GM18519 (cell line): Measurements from ENCODE around the gene P2RY6.

Experiments
- ATAC-seq: cut with Tn5 transposase; IDR thresholded peaks from one replicate; pipeline ENCODE4 v1.9.1; 2021; ENCODE audit warnings: mild to moderate bottlenecking, moderate library complexity; ENCODE audit not compliant: unreplicated experiment, low FRiP score

Gene P2RY6

GRCh38 chr11:73331138-73331916, 59.2 kb downstream of the P2RY6 start:
- ATAC-seq = no peak

- ATAC-seq = no peak
These were observed 61.0 kb downstream of the P2RY6 start for GRCh38 chr11:73333173-73333572.

GRCh38 chr11:73333640-73334383, 61.7 kb downstream of the P2RY6 start:
- no peak for ATAC-seq

GRCh38 chr11:73334384-73335203, 62.5 kb downstream of the P2RY6 start:
- no peak for ATAC-seq

- no peak for ATAC-seq
These were observed 63.2 kb downstream of the P2RY6 start for GRCh38 chr11:73335204-73335923.

GRCh38 chr11:73337846-73338245, 65.7 kb downstream of the P2RY6 start:
- no peak for ATAC-seq

GRCh38 chr11:73338279-73338678, 66.1 kb downstream of the P2RY6 start:
- ATAC-seq = no peak

- ATAC-seq = no peak
These were observed 68.0 kb downstream of the P2RY6 start for GRCh38 chr11:73340164-73340563.

- no peak for ATAC-seq
These were observed 70.5 kb downstream of the P2RY6 start for GRCh38 chr11:73342633-73343032.

- no peak for ATAC-seq
These were observed 71.1 kb downstream of the P2RY6 start for GRCh38 chr11:73343076-73343873.

- no peak for ATAC-seq
These were observed 72.1 kb downstream of the P2RY6 start for GRCh38 chr11:73344191-73344607.

- ATAC-seq = no peak
These were observed 73.5 kb downstream of the P2RY6 start for GRCh38 chr11:73345481-73346160.

- no peak for ATAC-seq
These were observed 74.2 kb downstream of the P2RY6 start for GRCh38 chr11:73346186-73346935.

- no peak for ATAC-seq
These were observed 74.9 kb downstream of the P2RY6 start for GRCh38 chr11:73347067-73347466.
